Erythroblast (primary cell): ENCODE results near the gene OR7C1.

Experiments
- GATA1 ChIP-seq: IDR thresholded peaks from 2 replicates; pipeline ENCODE4 v1.6.1; 2011; ENCODE audit warnings: low read depth, mild to moderate bottlenecking, control low read depth, low read length, moderate library complexity
- POLR2A ChIP-seq: IDR thresholded peaks from 2 replicates; pipeline ENCODE4 v1.6.1; 2011; ENCODE audit warnings: mild to moderate bottlenecking, low read length

DNA sequence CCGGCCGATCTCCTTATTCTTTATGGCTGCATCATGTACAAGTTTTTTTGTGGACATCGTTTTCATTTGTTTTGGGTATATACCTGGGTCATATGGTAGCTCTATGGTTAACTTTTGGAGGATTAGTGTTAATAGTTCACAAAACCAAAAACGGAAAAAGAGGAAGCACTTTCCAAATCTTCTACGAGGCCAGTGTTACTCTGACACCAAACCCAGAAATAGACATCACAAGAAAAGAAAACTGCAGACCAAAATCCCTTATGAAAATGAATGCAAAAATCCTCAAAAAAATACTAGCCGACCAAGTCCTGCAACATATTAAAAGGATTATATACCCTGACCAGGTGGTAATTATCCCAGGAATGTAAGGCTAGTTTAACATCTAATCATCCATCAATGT, 86.4 kb downstream of the OR7C1 start:
- TF ChIP-seq POLR2A (no peak), GATA1 (no peak)
